SK-N-MC (cell line): Measurements from ENCODE around the gene GAS6.

Experiments used
- DNase-seq: peaks from one replicate; pipeline ENCODE4 v3.0.0-alpha.2; 2011; ENCODE audit warnings: low read depth, low spot score
- H3K27ac ChIP-seq: fragments of 200-600 bp; sonication (generic); 2 replicates; pipeline ENCODE4 v1.5.1; 2016; ENCODE audit warnings: mixed run types
- H3K36me3 ChIP-seq: fragments of 200-600 bp; sonication (generic); 2 replicates; pipeline ENCODE4 v1.6.1; 2017; ENCODE audit warnings: antibody characterized with exemption, low read length, mixed read lengths; ENCODE audit not compliant: insufficient read depth
- H3K4me3 ChIP-seq: fragments of 200-600 bp; sonication (generic); 2 replicates; pipeline ENCODE4 v1.5.1; 2016
- H3K9ac ChIP-seq: fragments of 200-600 bp; sonication (generic); 2 replicates; pipeline ENCODE4 v1.8.0; 2017; ENCODE audit warnings: mixed run types, mixed read lengths; ENCODE audit not compliant: insufficient read length
- H3K9me3 ChIP-seq: fragments of 200-600 bp; sonication (generic); 2 replicates; pipeline ENCODE4 v1.6.1; 2017; ENCODE audit warnings: low read depth, mild to moderate bottlenecking, antibody characterized with exemption, low read length, moderate library complexity, mixed read lengths
- EZH2 ChIP-seq: fragments of 200-600 bp; sonication (generic); IDR thresholded peaks from one replicate; pipeline ENCODE4 v1.6.1; 2017; ENCODE audit warnings: antibody characterized with exemption
- FOXP2 ChIP-seq: optimal IDR thresholded peaks from 2 replicates; pipeline ENCODE3; 2011; ENCODE audit warnings: mild to moderate bottlenecking, moderate library complexity; ENCODE audit not compliant: insufficient read depth; ENCODE audit errors: extremely low read length, control extremely low read depth
- POLR2AphosphoS5 ChIP-seq: IDR thresholded peaks from 2 replicates; pipeline ENCODE4 v1.6.1; 2012; ENCODE audit warnings: mild to moderate bottlenecking, low read depth, low read length, borderline replicate concordance

GAS6 gene

GRCh38 chr13:113818700-113819295 lies 45.1 kb downstream of the GAS6 start:
- H3K27ac ChIP-seq: no peak overlapping the region

DNA sequence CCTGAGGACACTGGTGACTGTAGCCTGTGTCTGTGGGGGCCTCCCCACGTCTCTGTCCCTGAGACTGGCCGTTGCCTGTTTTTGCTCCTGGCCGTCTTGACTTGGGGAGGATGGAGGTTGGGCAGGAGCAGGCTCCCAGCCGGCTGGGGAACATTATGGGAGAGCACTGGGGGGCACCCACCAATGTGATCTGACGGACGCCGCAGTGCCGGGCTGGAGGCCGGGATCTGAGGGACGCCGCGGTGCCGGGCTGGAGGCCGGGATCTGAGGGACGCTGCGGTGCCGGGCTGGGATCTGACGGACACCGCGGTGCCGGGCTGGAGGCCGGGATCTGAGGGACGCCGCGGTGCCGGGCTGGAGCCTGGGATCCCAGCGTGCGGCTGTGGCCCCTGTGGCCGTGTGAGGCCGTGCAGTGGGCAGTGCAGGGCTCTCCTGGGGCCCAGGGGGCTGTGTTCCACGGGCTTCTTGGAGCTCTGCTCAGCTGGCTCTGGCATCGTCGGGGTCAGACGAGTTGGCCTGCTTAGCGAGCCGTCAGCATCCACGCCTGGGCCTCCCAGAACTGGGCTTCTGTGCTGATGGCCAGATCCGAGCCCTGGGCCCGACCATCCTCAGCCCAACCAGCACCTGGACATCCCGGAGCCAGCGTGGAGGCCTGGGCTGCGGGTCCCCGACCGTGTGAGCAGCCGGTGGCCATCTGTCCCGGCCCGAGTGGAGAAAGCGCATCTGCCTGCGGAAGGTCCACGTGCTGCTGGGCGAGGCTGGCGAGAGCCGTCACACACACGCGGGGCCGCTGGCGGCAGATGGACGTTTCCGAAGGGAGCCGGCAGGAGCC lies 45.8 kb downstream of the GAS6 start:
- Histone ChIP-seq H3K36me3 (no peaks in the 10 kb centered on the region), H3K9me3 (no peaks in the 10 kb centered on the region), H3K9ac (no peak overlapping the region), H3K27ac (no peak overlapping the region), H3K4me3 (no peak overlapping the region)
- no peak for DNase-seq
- no peak for TF ChIP-seq EZH2
- TF ChIP-seq FOXP2: no peak
- TF ChIP-seq POLR2AphosphoS5: no peak

More at GRCh38 chr13:113818700-113819295, 45.1 kb downstream of the GAS6 start:
- Histone ChIP-seq H3K9ac (no peak overlapping the region), H3K4me3 (no peak overlapping the region), H3K36me3 (no peaks in the 10 kb centered on the region), H3K9me3 (no peaks in the 10 kb centered on the region)
- DNase-seq: no peak
- TF ChIP-seq FOXP2 (no peak), EZH2 (no peak)

GRCh38 chr13:113816946-113817859 lies 46.7 kb downstream of the GAS6 start:
- DNase-seq: no peak

GRCh38 chr13:113816254-113816929 lies 47.5 kb downstream of the GAS6 start:
- DNase-seq: no peak
- H3K9me3 ChIP-seq: no peaks in the 10 kb centered on the region
- H3K4me3 ChIP-seq: no peak overlapping the region
- no peak for TF ChIP-seq POLR2AphosphoS5
- no peak for TF ChIP-seq EZH2
- TF ChIP-seq FOXP2: no peak
- no peak overlapping the region for H3K9ac ChIP-seq
- H3K27ac ChIP-seq: no peak overlapping the region
- no peaks in the 10 kb centered on the region for H3K36me3 ChIP-seq

More at GRCh38 chr13:113816946-113817859, 46.7 kb downstream of the GAS6 start:
- Histone ChIP-seq H3K27ac (no peak overlapping the region), H3K9ac (no peak overlapping the region), H3K9me3 (no peaks in the 10 kb centered on the region), H3K36me3 (no peaks in the 10 kb centered on the region), H3K4me3 (no peak overlapping the region)
- TF ChIP-seq POLR2AphosphoS5: no peak
- no peak for TF ChIP-seq FOXP2
- TF ChIP-seq EZH2: no peak

DNA sequence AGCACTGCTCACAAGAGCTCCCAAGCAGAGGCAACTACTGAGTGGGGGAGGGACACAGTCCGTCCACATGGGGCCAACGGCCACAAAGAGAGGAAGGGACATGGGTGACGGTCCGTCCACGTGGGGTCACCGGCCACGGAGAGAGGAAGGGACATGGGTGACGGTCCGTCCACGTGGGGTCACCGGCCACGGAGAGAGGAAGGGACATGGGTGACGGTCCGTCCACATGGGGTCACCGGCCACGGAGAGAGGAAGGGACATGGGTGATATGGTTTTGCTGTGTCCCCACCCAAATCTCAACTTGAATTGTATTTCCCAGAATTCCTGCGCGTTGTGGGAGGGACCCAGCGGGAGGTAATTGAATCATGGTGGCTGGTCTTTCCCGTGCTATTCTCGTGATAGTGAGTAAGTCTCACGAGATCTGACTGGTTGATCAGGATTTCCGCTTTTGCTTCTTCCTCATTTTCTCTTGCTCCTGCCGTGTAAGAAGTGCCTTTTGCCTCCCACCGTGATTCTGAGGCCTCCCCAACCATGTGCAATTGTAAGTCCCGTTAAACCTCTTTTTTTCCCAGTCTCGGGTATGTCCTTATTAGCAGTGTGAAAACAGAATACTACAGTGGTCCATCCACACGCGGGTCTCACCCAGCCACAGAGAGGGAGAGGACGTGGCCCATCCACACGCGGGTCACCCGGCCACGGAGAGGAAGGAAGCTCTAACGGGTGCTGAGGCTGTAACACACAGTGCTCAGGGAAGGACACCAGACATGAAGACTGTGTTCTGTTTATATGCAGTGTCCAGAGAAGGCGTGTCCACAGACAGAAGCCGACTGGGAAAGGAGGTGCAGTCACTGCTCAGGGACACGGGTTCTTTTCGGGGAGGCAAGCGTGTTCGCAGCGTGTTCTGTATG lies 48.5 kb downstream of the GAS6 start:
- DNase-seq: no peak
- TF ChIP-seq FOXP2 (no peak), POLR2AphosphoS5 (no peak), EZH2 (no peak)
- Histone ChIP-seq H3K4me3 (no peak overlapping the region), H3K9ac (no peak overlapping the region), H3K9me3 (no peaks in the 10 kb centered on the region), H3K36me3 (no peaks in the 10 kb centered on the region), H3K27ac (no peak overlapping the region)

- H3K4me3 ChIP-seq: no peak overlapping the region
- DNase-seq: no peak
- no peak for TF ChIP-seq FOXP2
- TF ChIP-seq EZH2: no peak
- no peak for TF ChIP-seq POLR2AphosphoS5
Measured at GRCh38 chr13:113814435-113814821, 49.4 kb downstream of the GAS6 start.

More at GRCh38 chr13:113814435-113814821, 49.4 kb downstream of the GAS6 start:
- no peaks in the 10 kb centered on the region for H3K9me3 ChIP-seq
- no peak overlapping the region for H3K27ac ChIP-seq
- H3K36me3 ChIP-seq: no peaks in the 10 kb centered on the region
- no peak overlapping the region for H3K9ac ChIP-seq
